ENCODE results near the gene LTF. TPM values are rescaled to one million over a fixed set of nuclear protein-coding genes. Genes with fewer than 3 reads are reported as not detected.

Gene LTF
- total and polyA plus RNA-seq, 10 of the 15 experiments (the other 5 are each of a cell fraction or from before 2014, with no cell fraction given): 0.03 to 0.31 TPM; not detected in 8

DNA sequence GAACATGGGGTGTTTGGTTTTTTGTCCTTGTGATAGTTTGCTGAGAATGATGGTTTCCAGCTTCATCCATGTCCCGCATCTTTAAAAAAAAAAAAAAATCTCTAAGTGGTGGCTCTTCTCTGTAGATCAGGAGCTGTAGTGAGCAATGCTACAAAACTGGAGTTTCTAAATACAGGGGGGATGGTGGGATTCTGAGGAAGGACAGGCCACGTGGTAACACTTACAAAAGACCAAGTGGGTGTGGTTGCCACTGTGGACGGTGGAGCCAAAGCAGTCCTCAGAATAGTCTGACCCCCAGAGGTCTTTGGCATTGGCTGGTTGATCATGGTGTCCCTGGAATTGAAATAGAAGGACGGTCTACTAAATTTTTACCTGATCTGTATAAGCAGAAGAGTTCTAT is 50.0 kb downstream of the LTF start:
- no peak overlapping the region for H2AFZ ChIP-seq (ENCODE audit: control insufficient read depth, low read depth, low read length)
- no peak for ATAC-seq
- no peak for FAIRE-seq
- ChIA-PET CTCF (interaction anchor here (0.6 to 1.0 kb wide), 2 partner anchors 35 to 817 kb away, joined by 3 to 6 read pairs; no protein-coding TSS in a partner anchor), SMC1A (ENCODE audit: uncharacterized antibody, unreplicated experiment) (interaction anchor here (0.6 to 1.0 kb wide), 3 partner anchors 16 to 781 kb away, joined by 3 to 4 read pairs (median 3); no protein-coding TSS in a partner anchor), RAD21 (ENCODE audit: unreplicated experiment) (no interaction called here), POLR2A (interaction anchor here (1.4 kb wide), 1 partner anchor 350 kb away, joined by 8 read pairs; no protein-coding TSS in a partner anchor)
- H3K27ac ChIP-seq (ENCODE audit: control insufficient read depth, insufficient read depth): no peak overlapping the region
- no peaks in the 10 kb centered on the region for H3K4me1 ChIP-seq (ENCODE audit: control insufficient read depth, insufficient read depth, low read length)
- no peaks in the 10 kb centered on the region for H3K36me3 ChIP-seq (ENCODE audit: control insufficient read depth in 2 of 2, insufficient read depth in 2 of 2, low read length in 1 of 2)
- in situ Hi-C loops (cut with MboI): no loop called here
- no TSS peak for BruUV-seq (replicated peaks)
- 42% methylated on average over 4 of the region's 4 CpGs for WGBS (ENCODE audit: insufficient coverage, insufficient replicate concordance, low lambda C conversion rate, missing lambda C conversion rate)
- H3K9me3 ChIP-seq (replicated peaks; ENCODE audit: control insufficient read depth, insufficient read depth, low read length): no peaks in the 10 kb centered on the region
- DNase-seq (ENCODE audit: low read depth, low spot score): no peak
- no peak overlapping the region for H3K9ac ChIP-seq (ENCODE audit: control insufficient read depth, insufficient read depth, low read length)
- no peaks in the 10 kb centered on the region for H3K79me2 ChIP-seq (ENCODE audit: control insufficient read depth, insufficient read depth, low read length)
- no peak overlapping the region for H3K4me3 ChIP-seq
- no peaks in the 10 kb centered on the region for H3K27me3 ChIP-seq (replicated peaks in 1 of 2; ENCODE audit: control insufficient read depth in 2 of 2, insufficient read depth in 2 of 2, low read length in 1 of 2)
- TF ChIP-seq GATAD2B (conservative IDR thresholded peaks at IDR 0.05; ENCODE audit: low read depth) (no peak), SMARCA5 (IDR thresholded peaks at IDR 0.05) (no peak), FOS (IDR thresholded peaks at IDR 0.05; ENCODE audit: borderline replicate concordance, extremely low read depth, insufficient read length) (no peak), WRNIP1 (IDR thresholded peaks at IDR 0.05; ENCODE audit: borderline replicate concordance, low read depth, low read length) (no peak), SP1 (IDR thresholded peaks at IDR 0.05; ENCODE audit: low read depth, low read length) (no peak), IRF4 (IDR thresholded peaks at IDR 0.05; ENCODE audit: low read depth, low read length) (no peak), CHD1 (IDR thresholded peaks at IDR 0.05; ENCODE audit: low read depth, low read length) (no peak), NFYB (IDR thresholded peaks at IDR 0.05; ENCODE audit: insufficient read depth, low read depth, low read length) (no peak), ATF3 (IDR thresholded peaks at IDR 0.05; ENCODE audit: borderline replicate concordance, extremely low read depth, low read depth, low read length) (no peak), ZNF687 (IDR thresholded peaks at IDR 0.05) (no peak), BCLAF1 (IDR thresholded peaks at IDR 0.05) (no peak), JUNB (IDR thresholded peaks at IDR 0.05) (no peak)
- TF ChIP-seq, protein P1, sequence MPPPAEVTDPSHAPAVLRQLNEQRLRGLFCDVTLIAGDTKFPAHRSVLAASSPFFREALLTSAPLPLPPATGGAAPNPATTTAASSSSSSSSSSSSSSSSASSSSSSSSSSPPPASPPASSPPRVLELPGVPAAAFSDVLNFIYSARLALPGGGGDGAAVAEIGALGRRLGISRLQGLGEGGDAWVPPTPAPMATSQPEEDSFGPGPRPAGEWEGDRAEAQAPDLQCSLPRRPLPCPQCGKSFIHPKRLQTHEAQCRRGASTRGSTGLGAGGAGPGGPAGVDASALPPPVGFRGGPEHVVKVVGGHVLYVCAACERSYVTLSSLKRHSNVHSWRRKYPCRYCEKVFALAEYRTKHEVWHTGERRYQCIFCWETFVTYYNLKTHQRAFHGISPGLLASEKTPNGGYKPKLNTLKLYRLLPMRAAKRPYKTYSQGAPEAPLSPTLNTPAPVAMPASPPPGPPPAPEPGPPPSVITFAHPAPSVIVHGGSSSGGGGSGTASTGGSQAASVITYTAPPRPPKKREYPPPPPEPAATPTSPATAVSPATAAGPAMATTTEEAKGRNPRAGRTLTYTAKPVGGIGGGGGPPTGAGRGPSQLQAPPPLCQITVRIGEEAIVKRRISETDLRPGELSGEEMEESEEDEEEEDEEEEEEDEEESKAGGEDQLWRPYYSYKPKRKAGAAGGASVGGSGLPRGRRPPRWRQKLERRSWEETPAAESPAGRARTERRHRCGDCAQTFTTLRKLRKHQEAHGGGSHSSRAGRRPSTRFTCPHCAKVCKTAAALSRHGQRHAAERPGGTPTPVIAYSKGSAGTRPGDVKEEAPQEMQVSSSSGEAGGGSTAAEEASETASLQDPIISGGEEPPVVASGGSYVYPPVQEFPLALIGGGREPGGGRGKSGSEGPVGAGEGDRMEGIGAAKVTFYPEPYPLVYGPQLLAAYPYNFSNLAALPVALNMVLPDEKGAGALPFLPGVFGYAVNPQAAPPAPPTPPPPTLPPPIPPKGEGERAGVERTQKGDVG (CRISPR knock-in tag; IDR thresholded peaks at IDR 0.05): no peak
- intact Hi-C loops (cut with micrococcal nuclease; ENCODE audit: unreplicated experiment): no loop called here
- no peak overlapping the region for H3K4me2 ChIP-seq (ENCODE audit: control insufficient read depth, insufficient read depth)
- H4K20me1 ChIP-seq (ENCODE audit: control insufficient read depth, insufficient read depth): no peaks in the 10 kb centered on the region

Data from GM12878 (cell line).